HG03280 (cell line): ENCODE measurements around the gene RNF220.

Experiments used
- ATAC-seq: cut with Tn5 transposase; IDR thresholded peaks from one replicate; pipeline ENCODE4 v1.9.1; 2021; ENCODE audit warnings: mild to moderate bottlenecking, moderate library complexity; ENCODE audit not compliant: unreplicated experiment

RNF220 gene

DNA sequence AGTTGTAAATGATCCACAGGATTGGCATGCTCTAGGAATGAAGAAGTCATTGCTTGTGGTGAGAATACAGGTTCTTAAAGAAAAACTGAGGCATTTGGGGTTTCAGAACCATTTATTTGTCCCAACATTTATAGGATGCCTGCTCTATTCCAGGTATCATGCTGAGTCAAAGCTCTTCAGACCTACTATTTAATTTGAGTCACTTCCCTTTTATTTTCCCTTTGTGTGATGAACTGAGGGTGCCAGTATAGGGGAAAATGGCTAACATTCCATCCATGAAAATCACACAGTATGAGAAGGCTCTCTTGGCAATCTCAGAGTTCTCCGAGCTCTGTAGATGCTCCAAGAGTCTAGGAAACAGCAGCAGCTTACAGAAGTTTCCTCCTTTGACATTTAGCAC is 110.4 kb downstream of the RNF220 start:
- no peak for ATAC-seq

DNA sequence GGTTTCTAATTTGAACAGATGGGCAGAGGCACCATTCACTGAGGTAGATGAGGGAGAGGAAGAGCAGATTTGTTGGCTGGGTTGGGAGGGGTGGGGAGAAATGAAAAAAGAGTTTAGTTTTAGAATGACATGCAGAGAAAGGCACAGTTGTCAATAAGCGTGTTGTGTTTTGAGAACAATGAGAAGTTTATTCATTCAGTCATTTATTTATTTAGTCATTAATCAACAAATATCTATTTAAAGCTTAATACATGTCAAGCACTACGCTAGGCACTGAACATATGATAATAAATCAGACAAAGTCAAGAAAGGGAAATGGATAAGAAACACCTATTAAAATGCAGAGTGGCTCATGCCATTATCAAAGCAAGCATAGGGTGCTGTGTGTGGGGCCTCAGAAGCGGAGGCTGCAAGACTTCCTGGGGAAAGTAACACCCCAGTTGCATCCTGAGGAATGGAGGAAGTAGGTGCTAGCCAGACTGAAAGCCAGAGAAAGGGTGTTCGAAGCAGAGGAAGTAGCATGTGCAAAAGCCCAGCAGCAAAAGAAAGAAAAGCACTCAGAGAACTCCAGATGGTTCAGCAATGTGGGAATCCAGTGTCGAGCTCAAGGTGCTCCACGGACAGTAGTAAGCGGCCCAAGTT is 114.1 kb downstream of the RNF220 start:
- ATAC-seq: no peak

DNA sequence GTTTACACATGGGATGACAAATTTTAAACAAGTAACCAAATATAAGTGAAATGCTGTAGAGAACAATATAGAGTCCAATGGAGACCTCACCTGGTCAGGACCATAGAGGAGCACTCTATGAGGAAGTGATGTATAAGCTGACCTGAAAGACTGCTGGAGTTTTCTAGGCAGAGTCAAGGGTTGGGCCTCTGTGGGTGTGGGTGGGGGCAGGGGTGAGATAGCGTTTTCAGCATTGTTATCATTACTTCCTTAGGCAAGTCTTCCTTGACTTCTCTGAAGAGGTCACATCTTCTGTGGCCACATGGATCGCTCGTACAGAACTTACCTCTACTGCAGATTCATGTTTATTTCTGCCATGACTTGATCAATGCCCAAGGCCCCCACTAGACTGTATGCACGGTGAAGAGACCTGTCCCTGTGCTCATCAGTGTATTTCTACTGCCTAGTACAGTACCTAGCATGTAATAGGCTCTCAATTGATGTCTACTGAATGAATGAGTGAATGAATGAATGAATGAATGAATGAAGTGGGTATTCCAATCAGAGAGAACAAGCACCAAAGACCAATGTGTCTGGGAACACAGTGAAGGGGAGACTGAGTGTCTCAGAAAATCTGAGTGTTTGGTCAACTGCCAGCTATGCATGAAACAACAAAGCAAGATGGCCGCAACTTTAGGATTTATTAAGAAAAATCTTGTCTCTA is 116.5 kb downstream of the RNF220 start:
- ATAC-seq: no peak

DNA sequence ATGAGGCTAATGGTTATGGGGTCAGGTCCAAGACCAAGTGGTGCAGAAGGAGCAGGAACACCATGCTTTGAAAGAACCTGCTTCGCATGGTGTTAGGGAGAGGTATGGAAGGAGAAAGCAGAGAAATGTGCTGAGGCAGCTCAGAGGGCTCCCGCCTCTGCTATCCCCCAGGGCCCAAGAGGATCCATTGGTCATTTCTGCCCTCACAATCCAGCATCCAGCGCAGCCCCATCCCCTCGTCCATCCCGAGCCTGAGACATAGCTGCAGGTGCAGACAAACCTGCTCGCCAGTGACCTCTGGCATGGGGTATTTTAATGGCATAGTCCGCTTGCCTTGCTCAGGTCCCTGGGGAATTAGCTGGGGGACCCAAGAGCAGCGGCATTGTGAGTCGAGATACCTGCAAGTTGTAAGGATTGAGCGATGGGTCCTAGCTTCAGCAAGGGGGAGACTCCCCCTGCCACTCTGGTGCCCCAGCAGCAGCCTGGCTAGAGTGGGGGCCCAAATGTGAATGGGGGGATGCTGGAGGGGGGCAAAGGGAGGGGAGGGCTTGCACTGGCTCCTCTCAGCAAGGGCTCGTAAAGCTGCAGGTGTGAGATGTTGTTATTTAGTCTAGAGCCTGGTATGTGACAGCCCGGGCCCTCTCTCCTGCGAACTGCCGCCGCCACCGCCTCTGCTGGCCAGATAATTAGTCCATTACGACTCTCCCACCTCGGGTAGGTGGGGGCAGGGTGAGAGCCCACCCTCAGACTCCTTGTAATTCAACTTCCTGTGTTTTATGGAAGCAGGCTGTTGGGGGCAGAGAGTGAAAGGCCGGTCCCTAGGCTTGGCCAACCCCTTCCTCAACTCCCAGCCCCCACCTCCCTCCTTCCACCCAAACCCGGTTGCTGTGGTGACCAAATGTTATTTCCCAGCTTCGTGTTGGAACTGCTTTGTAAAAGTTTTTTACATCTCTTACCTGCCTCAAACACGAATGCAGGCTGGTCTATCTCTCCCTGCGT is 118.8 kb downstream of the RNF220 start:
- ATAC-seq: no peak

DNA sequence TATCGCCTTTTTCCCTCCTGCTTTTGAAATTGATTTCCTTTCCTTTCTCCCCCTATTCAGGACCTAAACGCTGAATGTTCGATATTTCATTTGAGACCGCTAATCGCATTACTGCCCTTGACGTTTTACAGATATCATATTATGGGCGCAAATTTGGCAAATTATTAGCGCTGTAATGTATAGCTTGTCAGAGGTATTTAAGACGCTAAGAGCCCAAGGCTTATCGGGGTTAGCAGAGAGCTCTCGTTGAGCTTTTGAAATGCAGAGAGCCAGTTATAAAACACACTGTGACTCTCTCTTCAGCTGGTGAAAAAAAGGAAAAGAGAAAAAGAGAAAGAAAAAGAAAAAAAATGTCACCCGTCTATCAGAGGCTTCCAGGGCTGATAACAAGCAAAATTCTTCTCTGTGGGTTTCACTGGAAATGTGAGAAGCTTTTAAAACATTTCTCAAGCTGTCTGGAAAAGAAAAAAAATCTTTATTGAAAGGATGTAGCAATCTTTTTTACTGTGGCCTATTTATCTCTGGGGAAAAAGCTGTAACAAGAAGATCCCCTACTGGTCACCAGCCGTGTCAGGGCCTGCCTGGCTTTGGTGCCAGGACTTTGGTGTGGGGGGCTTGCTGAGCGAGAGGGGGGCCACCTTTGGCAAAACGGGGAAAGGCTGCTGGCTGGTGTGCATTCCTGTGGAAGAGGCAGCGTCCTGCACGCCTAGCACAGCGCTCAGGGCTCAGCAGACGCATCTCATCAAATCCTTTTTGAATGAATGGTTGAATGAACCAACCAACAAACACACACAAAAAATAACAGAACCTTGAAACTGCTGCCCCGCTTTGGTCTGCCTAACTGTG is 119.8 kb downstream of the RNF220 start:
- ATAC-seq: no peak

DNA sequence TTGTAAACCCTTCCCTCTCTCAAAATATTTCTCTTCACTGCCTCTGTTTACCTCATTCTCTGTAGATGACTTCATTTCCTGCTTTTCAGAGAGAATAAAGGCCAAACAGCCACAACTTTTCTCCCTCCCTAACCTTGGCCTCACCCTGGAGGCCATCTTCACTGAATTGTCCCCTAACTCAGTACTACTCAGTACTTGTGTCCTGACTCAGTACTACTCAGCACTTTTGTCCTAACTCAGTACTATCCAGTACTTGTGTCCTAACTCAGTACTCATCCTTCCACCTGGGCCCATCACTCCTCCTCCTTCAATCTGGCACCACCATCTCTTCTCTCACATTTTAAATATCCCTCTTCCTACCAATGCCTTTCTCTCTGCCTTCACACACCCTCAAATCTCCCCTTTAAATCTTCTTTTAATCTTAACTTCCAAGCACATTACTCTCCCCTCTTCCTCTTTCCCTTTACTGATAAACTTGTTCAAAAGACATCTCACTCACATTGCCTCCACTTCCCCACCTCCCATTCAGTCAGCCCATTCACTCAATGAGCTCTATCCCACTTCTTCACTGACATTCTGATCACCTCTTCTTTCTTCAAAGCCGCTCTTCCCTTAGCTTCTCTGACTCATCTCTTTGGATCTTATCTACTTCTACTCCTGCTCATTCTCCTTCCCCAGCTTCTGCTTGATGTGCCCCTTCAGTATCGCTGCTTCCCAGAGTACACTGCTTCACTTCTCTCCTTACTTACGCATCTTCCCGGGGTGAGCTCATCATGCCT is 121.4 kb downstream of the RNF220 start:
- ATAC-seq: no peak

DNA sequence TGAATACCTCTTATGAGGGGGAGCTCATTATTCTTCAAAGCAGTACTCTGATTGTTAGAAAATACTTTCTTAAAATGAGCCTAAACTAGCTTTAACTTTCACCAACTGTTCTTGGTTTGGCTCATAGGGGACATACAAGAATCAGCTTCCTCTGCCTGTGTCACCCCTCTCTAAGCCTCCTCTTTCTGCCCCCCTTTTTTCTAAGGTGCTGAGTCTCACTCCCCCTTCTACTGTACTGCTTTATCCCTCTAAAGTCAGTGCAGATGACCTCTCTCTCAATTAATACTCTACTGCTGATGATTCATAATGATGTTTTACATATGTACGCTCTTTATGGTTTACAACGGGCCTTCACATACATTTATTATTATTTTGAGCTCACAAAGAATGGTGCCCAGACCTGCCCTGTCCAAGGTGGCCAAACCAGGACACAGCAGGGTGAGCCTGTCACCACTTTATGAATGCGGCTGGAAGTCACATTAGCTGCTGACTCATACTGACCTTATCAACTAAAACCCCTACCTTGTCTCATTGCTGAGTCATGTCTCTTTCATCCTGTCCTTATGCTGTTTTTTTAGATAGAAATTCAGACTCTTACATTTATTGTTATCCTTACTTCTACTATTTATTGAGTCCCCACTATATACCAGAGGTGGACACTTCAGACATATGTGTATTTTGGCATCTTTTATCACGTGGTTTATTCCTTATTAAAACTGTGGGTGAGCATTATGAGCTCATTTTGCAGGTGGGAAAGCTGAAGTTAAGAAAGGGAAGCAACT is 126.9 kb downstream of the RNF220 start:
- ATAC-seq: peak; percentile 76

DNA sequence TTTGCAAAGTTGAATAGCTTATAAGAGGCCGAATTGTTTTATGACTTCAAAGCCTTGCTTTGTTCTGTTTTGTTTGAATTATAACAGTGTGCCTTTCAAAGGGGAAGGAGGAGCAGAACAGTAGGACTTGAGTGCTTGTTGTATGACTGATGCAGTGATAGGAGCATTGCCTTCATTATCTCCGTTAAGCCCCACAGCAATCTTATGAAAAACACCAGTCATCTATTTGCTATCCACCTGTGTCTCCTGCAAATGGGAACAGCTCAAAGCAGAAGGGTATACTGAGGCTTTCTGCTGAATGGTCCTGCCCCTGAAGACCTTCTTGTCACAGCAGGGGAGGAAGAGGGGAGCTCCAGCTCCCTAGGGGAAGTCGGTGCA is 127.5 kb downstream of the RNF220 start:
- no peak for ATAC-seq

DNA sequence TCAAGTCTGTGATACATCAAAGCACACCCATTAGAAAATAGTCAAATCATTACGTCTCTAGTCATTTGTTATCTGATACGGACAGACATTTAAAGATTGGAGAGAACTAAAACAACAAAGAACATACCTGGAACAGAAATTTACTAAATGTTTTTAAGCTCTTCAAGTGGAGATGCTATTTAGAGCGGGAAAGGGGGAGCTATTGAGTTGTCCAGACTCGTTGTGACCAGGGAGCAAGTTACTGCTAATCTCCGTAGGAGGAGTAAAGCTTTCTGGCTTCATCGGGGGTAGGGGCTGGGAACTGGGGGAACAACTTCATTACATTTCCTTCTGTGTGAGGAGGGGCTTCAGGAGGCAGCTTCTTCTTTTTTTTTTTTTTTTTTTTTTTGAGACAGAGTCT is 129.7 kb downstream of the RNF220 start:
- no peak for ATAC-seq

DNA sequence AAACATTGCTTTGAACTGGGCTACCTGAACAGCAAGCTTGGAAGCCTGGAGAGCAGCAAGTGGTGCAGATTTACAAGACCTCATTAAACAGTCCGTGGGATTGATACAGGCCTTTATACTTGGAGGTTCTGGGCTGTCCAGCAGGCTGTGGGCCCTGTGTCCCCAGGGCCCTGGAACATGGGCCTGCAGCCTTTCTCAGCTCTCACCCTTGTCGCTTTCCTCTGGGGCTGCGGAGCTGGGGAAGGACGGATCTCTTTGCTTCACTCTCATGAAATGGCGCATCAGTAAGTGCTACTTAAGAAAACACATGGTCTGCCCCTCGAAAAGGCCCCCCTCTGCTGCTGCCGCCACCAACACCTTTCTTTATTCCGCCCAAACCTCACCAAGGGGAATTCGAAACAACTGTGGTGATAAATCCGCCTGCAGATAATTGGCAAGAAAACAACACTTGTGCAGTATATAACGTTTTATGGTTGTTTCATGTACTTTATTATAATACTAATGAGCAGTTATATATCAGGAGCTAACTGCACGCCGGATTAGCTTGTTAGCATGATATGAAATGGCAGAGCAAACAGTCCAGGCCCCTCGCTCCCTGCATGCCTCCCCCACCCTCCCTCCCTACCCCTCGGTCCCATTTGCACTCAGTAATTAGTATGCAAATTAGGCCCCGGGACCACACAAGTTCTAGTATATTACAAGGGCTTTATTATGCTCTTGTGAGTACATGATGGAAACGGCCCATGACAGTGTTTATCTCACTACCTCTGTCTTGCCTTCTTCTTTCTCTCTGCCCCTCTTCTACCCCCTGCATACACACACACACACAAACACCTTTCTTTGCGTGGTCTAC is 131.5 kb downstream of the RNF220 start:
- ATAC-seq: no peak

DNA sequence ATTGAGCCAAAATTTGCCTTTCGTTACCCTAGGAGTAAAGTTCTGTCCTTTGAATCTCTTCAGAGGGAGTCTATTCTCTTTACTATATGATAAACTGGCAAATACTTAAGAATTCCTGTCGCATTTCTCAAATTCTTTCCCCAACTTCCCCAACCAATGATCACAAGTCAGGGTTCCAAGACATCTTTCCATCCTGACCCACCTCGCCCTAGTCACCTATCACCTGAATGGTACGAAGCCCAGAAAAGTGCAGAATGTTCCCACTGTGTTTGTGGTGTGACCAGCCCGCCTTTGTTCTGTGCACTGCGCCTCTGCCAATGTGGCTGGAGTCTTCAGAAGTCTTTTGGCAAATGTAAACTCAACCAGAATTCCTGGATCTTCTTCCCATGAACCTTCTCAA is 132.5 kb downstream of the RNF220 start:
- ATAC-seq: no peak

DNA sequence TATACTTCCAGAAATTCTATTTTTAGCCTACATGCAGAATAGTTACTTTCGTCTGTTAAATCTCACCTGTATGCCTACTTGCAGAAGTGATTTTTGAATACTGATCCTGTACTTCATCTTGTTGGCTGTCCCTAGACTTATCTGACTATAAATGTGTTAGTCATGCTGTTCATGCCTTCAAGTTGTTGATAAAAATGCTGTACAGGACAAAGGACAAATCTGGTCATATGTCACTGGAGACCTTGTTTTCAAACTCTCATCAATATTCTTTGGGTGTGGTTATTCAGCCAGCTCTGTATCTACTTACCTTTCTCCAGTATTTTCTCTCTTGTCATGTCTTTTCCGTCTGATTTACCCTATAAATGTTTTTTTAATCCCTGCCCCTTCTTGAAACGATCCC is 132.9 kb downstream of the RNF220 start:
- ATAC-seq: no peak

DNA sequence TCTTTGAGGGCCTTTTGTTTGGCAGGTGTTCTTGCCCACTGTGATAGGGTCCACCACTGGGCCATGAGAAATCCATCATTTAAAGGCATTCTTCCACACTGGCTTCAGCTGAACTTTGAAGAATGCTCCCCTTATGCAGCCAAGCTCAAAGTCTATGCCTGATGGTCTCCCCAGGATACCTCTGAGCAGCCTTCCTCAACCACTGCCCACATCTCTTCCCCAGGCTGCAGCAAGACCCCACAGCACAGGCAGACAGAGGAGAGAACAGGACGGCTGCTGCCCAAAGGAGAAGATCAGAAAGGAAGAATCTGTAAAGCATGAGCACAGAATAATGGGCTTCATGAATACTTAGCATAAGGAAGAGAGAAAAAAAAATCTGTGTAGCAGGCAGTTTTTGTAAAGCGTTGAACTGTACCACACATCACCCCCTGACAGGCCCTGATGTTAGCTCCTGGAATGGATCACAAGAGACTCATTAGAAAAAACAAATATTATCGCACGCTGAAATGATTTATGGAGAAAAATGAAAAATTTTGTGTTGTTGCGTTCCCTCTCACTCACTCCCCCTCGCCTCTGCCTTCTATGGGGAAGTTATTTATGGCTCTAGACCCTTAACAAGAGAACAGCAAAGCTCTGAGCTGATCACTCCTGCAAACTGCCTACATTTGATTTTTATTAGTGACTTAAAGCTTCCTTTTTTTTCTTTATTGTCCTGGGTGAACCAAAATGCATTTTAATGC is 135.1 kb downstream of the RNF220 start:
- ATAC-seq: no peak

DNA sequence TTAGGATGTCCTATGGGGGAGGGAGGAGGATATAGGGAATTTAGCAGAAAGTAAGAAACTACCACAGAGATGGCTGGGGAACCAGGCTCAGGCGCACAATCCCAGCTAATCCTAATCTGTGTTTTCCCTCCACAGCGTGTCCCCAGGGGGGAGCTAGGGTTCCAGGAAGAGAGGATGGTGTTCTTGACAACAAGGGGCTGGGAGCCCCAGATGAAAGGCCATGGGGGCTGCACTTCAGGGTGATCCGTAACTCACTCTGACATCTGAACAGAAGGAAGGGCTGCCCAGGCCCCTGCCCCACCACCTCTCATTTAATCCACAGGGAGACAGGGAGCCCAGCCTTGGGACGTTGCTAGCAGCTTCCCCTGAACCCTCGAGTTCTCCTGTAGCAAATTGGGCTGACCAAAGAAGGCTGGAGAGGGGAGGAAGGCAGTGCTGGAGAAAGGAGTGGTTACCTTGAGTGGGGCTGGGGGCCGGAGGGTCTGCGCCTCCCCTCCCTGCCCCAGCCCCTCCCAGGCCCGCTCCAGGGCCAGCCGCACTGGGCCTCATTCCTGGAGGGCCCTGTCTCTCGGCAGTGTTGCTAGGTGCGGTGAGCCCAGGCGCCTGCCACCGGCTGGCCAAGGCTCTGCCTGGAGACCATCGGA is 137.5 kb downstream of the RNF220 start:
- ATAC-seq: no peak

DNA sequence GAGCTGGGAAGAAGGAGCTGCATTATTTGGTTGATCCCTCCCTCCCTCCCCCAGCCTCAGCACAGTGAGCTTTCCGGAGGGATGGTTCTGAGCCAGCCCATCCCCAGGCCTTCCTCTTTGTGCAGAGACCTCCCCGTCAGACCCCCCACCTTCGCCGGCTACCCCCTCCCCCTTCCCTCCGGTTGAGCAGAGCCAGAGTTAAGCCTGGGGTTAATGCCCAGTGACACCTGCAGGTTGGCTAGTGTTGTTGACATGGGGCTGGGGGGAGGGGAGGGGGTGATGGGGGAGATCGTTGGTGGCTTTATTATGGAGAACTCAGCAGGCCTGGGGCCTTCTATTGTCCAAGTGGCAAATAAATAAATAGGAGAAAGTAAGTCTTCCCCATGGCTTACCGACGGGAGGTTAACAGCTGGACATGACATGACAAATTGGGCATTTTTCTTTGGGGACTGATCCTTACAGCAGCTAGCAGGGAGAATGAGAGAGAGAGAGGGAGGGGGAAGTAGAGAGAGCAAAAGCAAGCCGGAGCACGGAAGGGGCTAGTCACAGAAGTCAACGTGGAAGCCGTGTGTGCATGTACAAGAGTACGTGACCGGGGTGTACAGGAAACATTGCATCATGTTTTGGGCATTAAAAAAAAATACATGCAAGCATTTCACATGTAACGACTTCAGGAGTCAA is 138.1 kb downstream of the RNF220 start:
- no peak for ATAC-seq

DNA sequence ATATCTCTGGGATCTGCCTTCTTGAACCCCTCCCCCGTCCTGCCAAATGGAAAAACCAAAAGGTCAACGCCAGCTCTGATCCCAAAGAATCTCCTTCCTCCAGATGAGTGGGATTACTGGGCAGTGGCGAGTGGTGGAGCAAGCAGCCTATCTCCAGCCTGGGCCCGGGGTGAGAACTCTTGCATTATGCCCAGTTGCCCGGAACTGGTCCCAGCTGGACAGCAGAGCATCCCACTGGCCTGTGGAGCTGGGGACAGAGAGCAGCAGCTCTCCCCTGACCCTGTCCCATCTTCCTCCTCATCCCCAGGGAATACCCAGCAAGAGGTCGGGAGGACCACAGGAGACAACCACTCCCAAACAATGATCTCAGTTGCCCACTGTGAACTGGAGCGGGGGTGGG is 138.7 kb downstream of the RNF220 start:
- no peak for ATAC-seq

DNA sequence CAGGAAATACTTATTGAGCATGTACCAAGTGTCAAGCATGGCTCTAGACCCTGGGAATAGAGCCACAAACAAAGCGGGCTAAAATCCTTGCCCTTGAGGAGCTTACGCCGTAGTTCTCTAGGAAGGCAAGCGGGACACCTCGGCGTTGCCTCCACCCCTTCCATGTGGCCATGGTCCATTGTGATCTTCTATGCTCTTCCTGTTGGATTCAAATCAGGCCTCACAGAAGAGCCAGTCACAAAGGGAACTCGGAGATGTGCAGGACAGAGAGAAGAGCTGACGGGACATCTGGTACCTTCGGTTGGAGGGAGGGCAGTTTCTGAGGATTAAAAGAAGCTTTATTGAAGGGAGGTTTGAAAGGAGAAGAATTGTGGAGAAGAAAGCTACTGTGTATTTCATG is 139.9 kb downstream of the RNF220 start:
- no peak for ATAC-seq
